OCI-LY1 (cell line): Measurements from ENCODE around the gene CTBP2.

Experiments
- EZH2 ChIP-seq: fragments of 200-600 bp; sonication (generic), shearing (Covaris generic); IDR thresholded peaks from 2 replicates; pipeline ENCODE4 v1.8.0; 2017; ENCODE audit warnings: borderline replicate concordance, mixed run types, mild to moderate bottlenecking, antibody characterized with exemption, low read length, moderate library complexity, mixed read lengths
- TF ChIP-seq, protein P1 (sequence below): fragments of 200-600 bp; sonication (generic), shearing (Covaris generic); IDR thresholded peaks from 2 replicates; pipeline ENCODE4 v1.5.1; 2017; ENCODE audit warnings: mild to moderate bottlenecking, antibody characterized with exemption, low read length, moderate library complexity, mixed read lengths

DNA sequence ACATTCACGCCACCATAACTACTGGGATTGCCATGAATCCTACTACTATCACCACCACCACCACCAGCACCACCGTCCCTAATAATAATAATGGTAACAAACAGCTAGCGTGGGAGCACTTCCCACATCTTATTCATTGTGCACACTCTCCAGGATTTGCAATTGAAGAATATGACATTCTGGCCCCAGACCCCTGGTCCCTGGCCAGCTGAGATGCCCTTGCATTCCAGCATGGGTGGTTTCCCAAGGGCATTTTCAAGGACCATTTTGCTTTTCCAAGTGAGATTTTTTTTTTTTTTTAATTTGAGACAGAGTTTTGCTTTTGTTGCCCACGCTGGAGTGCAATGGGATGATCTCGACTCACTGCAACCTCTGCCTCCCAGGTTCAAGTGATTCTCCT lies 14.7 kb downstream of the CTBP2 start:
- TF ChIP-seq EZH2: no peak
- TF ChIP-seq, protein P1, sequence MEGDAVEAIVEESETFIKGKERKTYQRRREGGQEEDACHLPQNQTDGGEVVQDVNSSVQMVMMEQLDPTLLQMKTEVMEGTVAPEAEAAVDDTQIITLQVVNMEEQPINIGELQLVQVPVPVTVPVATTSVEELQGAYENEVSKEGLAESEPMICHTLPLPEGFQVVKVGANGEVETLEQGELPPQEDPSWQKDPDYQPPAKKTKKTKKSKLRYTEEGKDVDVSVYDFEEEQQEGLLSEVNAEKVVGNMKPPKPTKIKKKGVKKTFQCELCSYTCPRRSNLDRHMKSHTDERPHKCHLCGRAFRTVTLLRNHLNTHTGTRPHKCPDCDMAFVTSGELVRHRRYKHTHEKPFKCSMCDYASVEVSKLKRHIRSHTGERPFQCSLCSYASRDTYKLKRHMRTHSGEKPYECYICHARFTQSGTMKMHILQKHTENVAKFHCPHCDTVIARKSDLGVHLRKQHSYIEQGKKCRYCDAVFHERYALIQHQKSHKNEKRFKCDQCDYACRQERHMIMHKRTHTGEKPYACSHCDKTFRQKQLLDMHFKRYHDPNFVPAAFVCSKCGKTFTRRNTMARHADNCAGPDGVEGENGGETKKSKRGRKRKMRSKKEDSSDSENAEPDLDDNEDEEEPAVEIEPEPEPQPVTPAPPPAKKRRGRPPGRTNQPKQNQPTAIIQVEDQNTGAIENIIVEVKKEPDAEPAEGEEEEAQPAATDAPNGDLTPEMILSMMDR: no peak
